Suprapubic skin (tissue), 4 donors: Measurements from ENCODE around the gene NR1H2.
"Not testable (repeated sequence)": the region's sequence is repeated elsewhere in the genome, so short reads cannot be mapped to it uniquely, and the experiment has no call there.

Experiments used
- POLR2A ChIP-seq, 2 donors: fragments of 450-650 bp; IDR thresholded peaks; one replicate each; pipeline ENCODE4 v1.6.1; 2017; ENCODE audit warnings: antibody characterized with exemption in 2 of 2, mild to moderate bottlenecking in 2 of 2, moderate library complexity in 2 of 2
- POLR2AphosphoS5 ChIP-seq, 3 donors: sonication (generic); formaldehyde crosslinking; IDR thresholded peaks; one replicate each; pipeline ENCODE4 v1.6.1; 2017; ENCODE audit warnings: antibody characterized with exemption in 3 of 3
- TF ChIP-seq, protein P1 (sequence below), 2 donors: fragments of 200-600 bp in 1 of 2; fragments of 450-650 bp in 1 of 2; sonication (generic) in 1 of 2; IDR thresholded peaks; one replicate each; pipeline ENCODE4 v1.5.1; 2016 to 2019; ENCODE audit warnings: antibody characterized with exemption in 2 of 2, mild to moderate bottlenecking in 1 of 2, moderate library complexity in 1 of 2

DNA sequence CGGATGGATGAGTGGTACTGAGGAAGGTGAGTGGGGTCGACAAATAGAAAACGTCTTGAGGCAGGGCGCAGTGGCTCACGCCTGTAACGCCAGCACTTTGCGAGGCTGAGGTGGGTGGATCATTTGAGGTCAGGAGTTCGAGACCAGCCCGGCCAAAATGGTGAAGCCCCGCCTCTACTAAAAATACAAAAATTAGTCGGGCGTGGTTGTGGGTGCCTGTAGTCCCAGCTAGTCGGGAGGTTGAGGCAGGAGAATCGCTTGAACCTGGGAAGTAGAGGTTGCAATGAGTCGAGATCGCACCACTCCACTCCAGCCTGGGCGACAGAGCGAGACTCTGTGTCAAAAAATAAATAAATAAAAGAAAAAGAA, 46.3 kb upstream of the NR1H2 start:
- TF ChIP-seq, protein P1, sequence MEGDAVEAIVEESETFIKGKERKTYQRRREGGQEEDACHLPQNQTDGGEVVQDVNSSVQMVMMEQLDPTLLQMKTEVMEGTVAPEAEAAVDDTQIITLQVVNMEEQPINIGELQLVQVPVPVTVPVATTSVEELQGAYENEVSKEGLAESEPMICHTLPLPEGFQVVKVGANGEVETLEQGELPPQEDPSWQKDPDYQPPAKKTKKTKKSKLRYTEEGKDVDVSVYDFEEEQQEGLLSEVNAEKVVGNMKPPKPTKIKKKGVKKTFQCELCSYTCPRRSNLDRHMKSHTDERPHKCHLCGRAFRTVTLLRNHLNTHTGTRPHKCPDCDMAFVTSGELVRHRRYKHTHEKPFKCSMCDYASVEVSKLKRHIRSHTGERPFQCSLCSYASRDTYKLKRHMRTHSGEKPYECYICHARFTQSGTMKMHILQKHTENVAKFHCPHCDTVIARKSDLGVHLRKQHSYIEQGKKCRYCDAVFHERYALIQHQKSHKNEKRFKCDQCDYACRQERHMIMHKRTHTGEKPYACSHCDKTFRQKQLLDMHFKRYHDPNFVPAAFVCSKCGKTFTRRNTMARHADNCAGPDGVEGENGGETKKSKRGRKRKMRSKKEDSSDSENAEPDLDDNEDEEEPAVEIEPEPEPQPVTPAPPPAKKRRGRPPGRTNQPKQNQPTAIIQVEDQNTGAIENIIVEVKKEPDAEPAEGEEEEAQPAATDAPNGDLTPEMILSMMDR (IDR thresholded peaks at IDR 0.05), result not testable (repeated sequence)
- TF ChIP-seq POLR2AphosphoS5, POLR2A (IDR thresholded peaks at IDR 0.05): not testable (repeated sequence)
